RWPE2 (cell line): ENCODE results near the gene B3GAT1.

Experiments used
- ATAC-seq: fragments of 200-7000 bp; cut with Tn5 transposase; 3 replicates; pipeline ENCODE4 v1.9.1; 2021; ENCODE audit warnings: low read depth
- DNase-seq: peaks from one replicate; pipeline ENCODE4 v3.0.0-alpha.2; 2020; ENCODE audit warnings: low spot score
- H3K27ac ChIP-seq: fragments of 450-650 bp; 2 replicates; pipeline ENCODE4 v1.5.1; 2017; ENCODE audit warnings: mild to moderate bottlenecking; ENCODE audit not compliant: poor library complexity, severe bottlenecking
- H3K27me3 ChIP-seq: fragments of 250-450 bp; sonication (Bioruptor Pico); 2 replicates; pipeline ENCODE4 v1.5.1; 2021; ENCODE audit warnings: mild to moderate bottlenecking, moderate library complexity; ENCODE audit not compliant: insufficient read depth, poor library complexity, severe bottlenecking
- H3K36me3 ChIP-seq: fragments of 250-450 bp; sonication (Bioruptor Pico); 2 replicates; pipeline ENCODE4 v1.5.1; 2020; ENCODE audit warnings: low read depth, mild to moderate bottlenecking, moderate library complexity
- H3K4me1 ChIP-seq: fragments of 250-450 bp; sonication (Bioruptor Pico); 2 replicates; pipeline ENCODE4 v1.5.1; 2021; ENCODE audit warnings: mild to moderate bottlenecking, moderate library complexity; ENCODE audit not compliant: insufficient read depth, poor library complexity, severe bottlenecking
- H3K4me3 ChIP-seq: fragments of 250-450 bp; sonication (Bioruptor Pico); 2 replicates; pipeline ENCODE4 v1.5.1; 2021; ENCODE audit warnings: mild to moderate bottlenecking, moderate library complexity; ENCODE audit not compliant: severe bottlenecking
- H3K9me3 ChIP-seq: fragments of 250-450 bp; sonication (Bioruptor Pico); 2 replicates; pipeline ENCODE4 v1.5.1; 2021; ENCODE audit warnings: mild to moderate bottlenecking, moderate library complexity; ENCODE audit not compliant: severe bottlenecking
- TF ChIP-seq, protein P1 (sequence below): fragments of 450-650 bp; IDR thresholded peaks from one replicate; pipeline ENCODE4 v1.5.1; 2017; ENCODE audit warnings: mild to moderate bottlenecking, moderate library complexity; ENCODE audit not compliant: poor library complexity, severe bottlenecking

B3GAT1 gene

DNA sequence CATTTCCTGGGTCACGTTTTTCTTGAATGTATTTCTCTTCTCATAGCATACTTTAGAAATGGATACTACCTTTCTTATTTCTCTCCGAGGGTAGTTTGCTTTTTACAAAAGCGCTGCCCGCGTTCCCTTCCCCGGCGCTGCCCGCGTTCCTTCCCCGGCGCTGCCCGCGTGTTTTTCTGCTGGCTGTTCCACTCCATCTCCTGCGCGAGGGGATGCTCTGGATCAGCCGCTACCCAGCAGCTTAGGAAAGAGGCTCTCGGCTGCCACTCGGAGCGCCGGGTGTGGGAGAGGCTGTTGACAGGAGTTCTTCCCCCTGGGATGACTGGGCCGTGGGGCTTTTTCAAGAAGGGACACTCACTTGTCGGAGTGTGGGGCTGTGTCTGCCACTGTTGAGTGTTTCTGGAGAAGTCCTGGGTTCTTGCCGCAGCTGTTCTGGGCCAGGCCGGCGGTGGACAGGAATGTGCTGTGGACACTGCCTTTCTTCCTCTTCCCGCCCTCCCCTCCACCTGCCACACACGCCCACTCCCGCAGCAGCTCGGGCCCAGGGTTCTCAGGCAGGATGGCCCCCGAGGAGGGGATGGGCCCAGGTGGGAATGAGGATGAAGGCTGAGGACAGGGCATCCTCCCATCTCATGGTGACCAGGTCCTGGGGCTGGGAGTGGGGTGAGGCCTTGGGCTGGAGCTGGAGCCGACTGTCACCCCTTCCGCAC, 49.7 kb downstream of the B3GAT1 start:
- TF ChIP-seq, protein P1, sequence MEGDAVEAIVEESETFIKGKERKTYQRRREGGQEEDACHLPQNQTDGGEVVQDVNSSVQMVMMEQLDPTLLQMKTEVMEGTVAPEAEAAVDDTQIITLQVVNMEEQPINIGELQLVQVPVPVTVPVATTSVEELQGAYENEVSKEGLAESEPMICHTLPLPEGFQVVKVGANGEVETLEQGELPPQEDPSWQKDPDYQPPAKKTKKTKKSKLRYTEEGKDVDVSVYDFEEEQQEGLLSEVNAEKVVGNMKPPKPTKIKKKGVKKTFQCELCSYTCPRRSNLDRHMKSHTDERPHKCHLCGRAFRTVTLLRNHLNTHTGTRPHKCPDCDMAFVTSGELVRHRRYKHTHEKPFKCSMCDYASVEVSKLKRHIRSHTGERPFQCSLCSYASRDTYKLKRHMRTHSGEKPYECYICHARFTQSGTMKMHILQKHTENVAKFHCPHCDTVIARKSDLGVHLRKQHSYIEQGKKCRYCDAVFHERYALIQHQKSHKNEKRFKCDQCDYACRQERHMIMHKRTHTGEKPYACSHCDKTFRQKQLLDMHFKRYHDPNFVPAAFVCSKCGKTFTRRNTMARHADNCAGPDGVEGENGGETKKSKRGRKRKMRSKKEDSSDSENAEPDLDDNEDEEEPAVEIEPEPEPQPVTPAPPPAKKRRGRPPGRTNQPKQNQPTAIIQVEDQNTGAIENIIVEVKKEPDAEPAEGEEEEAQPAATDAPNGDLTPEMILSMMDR, result no peak
- ATAC-seq (no peak), DNase-seq (peak; percentile 52)
- Histone ChIP-seq H3K36me3 (no peaks in the 10 kb centered on the region), H3K27me3 (no peaks in the 10 kb centered on the region), H3K4me3 (no peak overlapping the region), H3K4me1 (no peaks in the 10 kb centered on the region), H3K9me3 (no peaks in the 10 kb centered on the region), H3K27ac (no peak overlapping the region)

DNA sequence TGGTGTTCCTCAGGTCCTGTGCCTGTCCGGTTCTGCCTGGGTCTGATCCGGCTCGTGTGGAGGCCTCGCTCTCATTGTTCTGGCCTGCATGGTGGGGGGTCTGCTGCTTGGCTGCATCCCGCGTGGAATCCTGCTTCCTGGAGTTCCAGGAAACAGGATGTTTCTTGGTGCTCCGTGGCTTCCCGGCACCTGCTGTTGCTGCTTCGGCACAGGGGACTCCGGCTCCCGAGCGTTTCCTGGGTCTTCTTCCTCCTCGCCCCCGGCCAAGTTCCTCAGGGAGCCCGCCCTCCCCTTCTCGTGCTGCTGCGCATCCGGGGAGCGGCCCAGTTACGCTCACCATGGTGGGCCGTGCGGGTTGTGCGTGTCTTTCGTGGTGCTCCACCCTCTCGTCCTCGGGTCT, 50.4 kb downstream of the B3GAT1 start:
- no peak for ATAC-seq
- H3K4me1 ChIP-seq, result no peaks in the 10 kb centered on the region
- no peaks in the 10 kb centered on the region for H3K9me3 ChIP-seq
- no peaks in the 10 kb centered on the region for H3K27me3 ChIP-seq
- H3K4me3 ChIP-seq, result no peak overlapping the region
- DNase-seq, result peak; percentile 50
- no peaks in the 10 kb centered on the region for H3K36me3 ChIP-seq
- no peak overlapping the region for H3K27ac ChIP-seq
- TF ChIP-seq, protein P1, result no peak

DNA sequence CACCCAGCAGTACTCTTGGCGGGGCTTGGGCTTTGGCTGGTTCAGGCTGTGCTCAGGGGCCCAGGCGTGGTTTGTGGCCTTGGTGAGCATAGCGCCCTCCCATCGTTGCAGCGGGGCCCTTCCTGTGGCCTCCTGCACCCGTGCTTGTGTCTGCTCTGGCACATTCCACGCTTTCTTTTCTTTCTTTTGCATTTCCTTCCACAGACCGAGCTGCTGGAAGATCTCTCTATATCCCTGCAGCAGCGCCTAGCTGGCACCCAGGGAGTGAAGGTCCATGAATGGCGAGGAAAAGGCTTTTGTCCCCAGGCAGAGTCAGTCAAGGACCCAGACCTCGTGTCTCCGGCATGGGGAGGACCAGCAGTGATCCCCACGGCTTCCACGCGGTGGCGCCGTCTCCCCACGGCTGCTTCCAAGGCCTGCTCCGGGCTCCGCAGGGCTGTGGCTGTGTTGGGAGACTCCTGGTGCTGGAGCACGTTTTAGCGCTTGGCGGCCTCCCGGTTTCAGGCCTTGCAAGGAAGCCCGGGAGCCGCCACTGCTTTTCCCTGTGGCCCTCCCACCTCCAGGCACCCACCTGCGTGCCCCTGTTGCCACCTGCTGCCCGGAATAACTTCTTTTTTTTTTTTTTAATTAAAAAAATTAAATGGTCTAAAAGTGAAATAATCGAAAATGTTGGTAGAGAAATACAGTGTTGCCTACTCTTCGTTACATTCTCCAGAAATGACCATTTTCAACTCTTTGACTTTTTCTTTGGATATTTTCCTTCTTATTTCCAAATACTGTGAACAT, 51.8 kb downstream of the B3GAT1 start:
- H3K4me1 ChIP-seq, result no peaks in the 10 kb centered on the region
- no peak overlapping the region for H3K27ac ChIP-seq
- TF ChIP-seq, protein P1, result peak; percentile 84
- H3K9me3 ChIP-seq, result no peaks in the 10 kb centered on the region
- ATAC-seq (peak; percentile 86), DNase-seq (no peak)
- no peaks in the 10 kb centered on the region for H3K36me3 ChIP-seq
- H3K4me3 ChIP-seq, result no peak overlapping the region
- H3K27me3 ChIP-seq, result no peaks in the 10 kb centered on the region

DNA sequence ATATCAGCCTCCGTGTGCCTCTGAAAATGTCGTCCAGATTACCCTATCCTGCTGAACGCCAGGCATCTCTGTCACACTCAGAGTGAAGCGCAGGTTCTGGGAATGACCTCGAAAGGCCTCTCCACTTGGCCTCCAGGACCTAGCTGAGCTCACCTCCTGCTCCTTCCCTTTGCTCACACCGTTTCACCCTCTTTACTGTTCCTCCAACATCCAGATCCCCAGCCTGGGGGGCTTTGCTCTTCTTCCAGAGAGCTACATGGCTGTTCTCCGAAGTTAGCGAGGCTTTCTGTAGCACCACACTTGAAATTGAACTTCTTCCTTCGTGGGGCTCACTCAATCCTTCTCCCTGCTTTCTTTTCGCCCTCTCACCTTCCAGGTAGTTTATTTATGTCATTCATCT, 52.4 kb downstream of the B3GAT1 start:
- DNase-seq (no peak), ATAC-seq (no peak)
- Histone ChIP-seq H3K27me3 (no peaks in the 10 kb centered on the region), H3K36me3 (no peaks in the 10 kb centered on the region), H3K4me1 (no peaks in the 10 kb centered on the region), H3K4me3 (no peak overlapping the region), H3K9me3 (no peaks in the 10 kb centered on the region), H3K27ac (no peak overlapping the region)
- TF ChIP-seq, protein P1, result no peak
